ENCODE measurements around the gene LRRC74B.
"Not testable (repeated sequence)": the region's sequence is repeated elsewhere in the genome, so short reads cannot be mapped to it uniquely, and the experiment has no call there.

The LRRC74B gene

DNA sequence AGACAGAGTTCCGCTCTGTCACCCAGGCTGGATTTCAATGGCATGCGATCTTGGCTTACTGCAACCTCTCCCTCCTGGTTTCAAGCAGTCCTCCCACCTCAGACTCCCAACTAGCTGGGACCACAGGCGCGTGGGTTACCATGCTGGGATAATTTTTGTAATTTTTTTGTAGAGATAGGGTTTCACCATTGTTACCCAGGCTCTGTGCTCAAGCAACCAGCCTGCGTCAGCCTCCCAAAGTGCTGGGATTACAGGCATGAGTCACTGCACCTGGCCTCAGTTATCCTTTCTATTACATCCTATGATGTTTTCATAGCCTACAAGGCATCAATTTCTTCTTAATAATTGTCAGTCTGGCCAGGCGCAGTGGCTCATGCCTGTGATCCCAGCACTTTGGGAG lies 36.5 kb downstream of the LRRC74B start:
- H3K4me3 ChIP-seq (ENCODE audit: low read depth, low read length, poor library complexity, severe bottlenecking), result no peak overlapping the region
- no peaks in the 10 kb centered on the region for H3F3A ChIP-seq (ENCODE audit: insufficient read depth, low read length)
- no peaks in the 10 kb centered on the region for H3K36me3 ChIP-seq (ENCODE audit: insufficient read depth, low read length)
- no peak overlapping the region for H2AFZ ChIP-seq (ENCODE audit: low read length)
- TF ChIP-seq, protein P1, sequence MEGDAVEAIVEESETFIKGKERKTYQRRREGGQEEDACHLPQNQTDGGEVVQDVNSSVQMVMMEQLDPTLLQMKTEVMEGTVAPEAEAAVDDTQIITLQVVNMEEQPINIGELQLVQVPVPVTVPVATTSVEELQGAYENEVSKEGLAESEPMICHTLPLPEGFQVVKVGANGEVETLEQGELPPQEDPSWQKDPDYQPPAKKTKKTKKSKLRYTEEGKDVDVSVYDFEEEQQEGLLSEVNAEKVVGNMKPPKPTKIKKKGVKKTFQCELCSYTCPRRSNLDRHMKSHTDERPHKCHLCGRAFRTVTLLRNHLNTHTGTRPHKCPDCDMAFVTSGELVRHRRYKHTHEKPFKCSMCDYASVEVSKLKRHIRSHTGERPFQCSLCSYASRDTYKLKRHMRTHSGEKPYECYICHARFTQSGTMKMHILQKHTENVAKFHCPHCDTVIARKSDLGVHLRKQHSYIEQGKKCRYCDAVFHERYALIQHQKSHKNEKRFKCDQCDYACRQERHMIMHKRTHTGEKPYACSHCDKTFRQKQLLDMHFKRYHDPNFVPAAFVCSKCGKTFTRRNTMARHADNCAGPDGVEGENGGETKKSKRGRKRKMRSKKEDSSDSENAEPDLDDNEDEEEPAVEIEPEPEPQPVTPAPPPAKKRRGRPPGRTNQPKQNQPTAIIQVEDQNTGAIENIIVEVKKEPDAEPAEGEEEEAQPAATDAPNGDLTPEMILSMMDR (IDR thresholded peaks at IDR 0.05; ENCODE audit: low read length), result no peak
- no peak for TF ChIP-seq EZH2 (IDR thresholded peaks at IDR 0.05; ENCODE audit: borderline replicate concordance, low read length)
- no peaks in the 10 kb centered on the region for H3K9me3 ChIP-seq (ENCODE audit: low read length)
- no peak overlapping the region for H3K9ac ChIP-seq (ENCODE audit: low read length)
- H3K79me2 ChIP-seq (ENCODE audit: insufficient read depth, low read length), result no peaks in the 10 kb centered on the region
- peaks cover 4% of the 10 kb centered on the region; the same call in 1 of the 2 replicates for H3K27me3 ChIP-seq (ENCODE audit: insufficient read depth, low read length)
- H3K27ac ChIP-seq (ENCODE audit: low read depth, low read length, poor library complexity, severe bottlenecking), result no peak overlapping the region
- no peak overlapping the region for H3K4me2 ChIP-seq (ENCODE audit: low read length)
- H3K4me1 ChIP-seq (ENCODE audit: insufficient read depth, low read length, severe bottlenecking), result no peaks in the 10 kb centered on the region
- H3K9me2 ChIP-seq (ENCODE audit: low read depth, low read length), result no peaks in the 10 kb centered on the region
- H4K20me1 ChIP-seq (ENCODE audit: insufficient read depth, low read length), result no peaks in the 10 kb centered on the region

DNA sequence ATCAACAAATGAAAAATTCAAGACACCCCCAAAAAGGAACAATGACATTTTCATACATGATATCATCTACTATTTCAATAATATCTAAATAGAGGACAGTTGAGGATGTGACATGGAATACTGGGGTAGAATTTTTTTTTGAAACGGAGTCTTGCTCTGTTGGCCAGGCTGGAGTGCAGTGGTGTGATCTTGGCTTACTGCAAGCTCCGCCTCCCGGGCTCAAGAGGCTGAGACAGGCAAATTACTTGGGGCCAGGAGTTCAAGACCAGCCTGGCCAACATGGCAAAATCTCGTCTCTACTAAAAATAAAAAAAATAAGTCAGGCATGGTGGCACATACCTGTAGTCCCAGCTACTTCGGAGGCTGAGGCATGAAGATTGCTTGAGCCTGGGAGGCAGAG lies 41.4 kb downstream of the LRRC74B start:
- Histone ChIP-seq H3K36me3 (ENCODE audit: insufficient read depth, low read length) (no peaks in the 10 kb centered on the region), H3K79me2 (ENCODE audit: insufficient read depth, low read length) (no peaks in the 10 kb centered on the region), H3K4me1 (ENCODE audit: insufficient read depth, low read length, severe bottlenecking) (no peaks in the 10 kb centered on the region), H3F3A (ENCODE audit: insufficient read depth, low read length) (no peaks in the 10 kb centered on the region), H4K20me1 (ENCODE audit: insufficient read depth, low read length) (no peaks in the 10 kb centered on the region), H3K4me2 (ENCODE audit: low read length) (no peak overlapping the region), H3K9ac (ENCODE audit: low read length) (no peak overlapping the region), H3K27me3 (ENCODE audit: insufficient read depth, low read length) (peaks cover 4% of the 10 kb centered on the region; the same call in 1 of the 2 replicates), H3K27ac (ENCODE audit: low read depth, low read length, poor library complexity, severe bottlenecking) (no peak overlapping the region), H3K9me3 (ENCODE audit: low read length) (no peaks in the 10 kb centered on the region), H3K4me3 (ENCODE audit: low read depth, low read length, poor library complexity, severe bottlenecking) (no peak overlapping the region), H3K9me2 (ENCODE audit: low read depth, low read length) (no peaks in the 10 kb centered on the region), H2AFZ (ENCODE audit: low read length) (no peak overlapping the region)
- no peak for TF ChIP-seq EZH2 (IDR thresholded peaks at IDR 0.05; ENCODE audit: borderline replicate concordance, low read length)
- TF ChIP-seq, protein P1 (IDR thresholded peaks at IDR 0.05; ENCODE audit: low read length), result no peak

DNA sequence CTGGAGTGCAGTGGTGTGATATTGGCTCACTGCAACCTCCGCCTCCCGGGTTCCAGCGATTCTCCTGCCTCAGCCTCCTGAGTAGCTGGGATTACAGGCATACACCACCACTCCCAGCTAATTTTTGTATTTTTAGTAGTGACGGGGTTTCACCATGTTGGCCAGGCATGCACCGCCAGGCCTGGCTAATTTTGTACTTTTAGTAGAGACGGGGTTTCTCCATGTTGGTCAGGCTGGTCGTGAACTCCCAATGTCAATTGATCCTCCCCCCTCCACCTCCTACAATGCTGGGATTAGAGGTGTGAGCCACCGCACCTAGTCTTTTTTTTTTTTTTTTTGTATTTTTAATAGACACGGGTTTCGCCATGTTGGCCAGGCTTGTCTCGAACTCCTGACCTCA lies 42.2 kb downstream of the LRRC74B start:
- H3K27me3 ChIP-seq (ENCODE audit: insufficient read depth, low read length); H2AFZ ChIP-seq (ENCODE audit: low read length); H3K36me3 ChIP-seq (ENCODE audit: insufficient read depth, low read length); H3K79me2 ChIP-seq (ENCODE audit: insufficient read depth, low read length); H4K20me1 ChIP-seq (ENCODE audit: insufficient read depth, low read length); H3K4me1 ChIP-seq (ENCODE audit: insufficient read depth, low read length, severe bottlenecking); H3K9me2 ChIP-seq (ENCODE audit: low read depth, low read length); H3K9ac ChIP-seq (ENCODE audit: low read length); H3K4me2 ChIP-seq (ENCODE audit: low read length); H3K4me3 ChIP-seq (ENCODE audit: low read depth, low read length, poor library complexity, severe bottlenecking); H3F3A ChIP-seq (ENCODE audit: insufficient read depth, low read length); H3K9me3 ChIP-seq (ENCODE audit: low read length); H3K27ac ChIP-seq (ENCODE audit: low read depth, low read length, poor library complexity, severe bottlenecking): not testable (repeated sequence)

GRCh38 chr22:21091220-21091619 lies 45.5 kb downstream of the LRRC74B start:
- not testable (repeated sequence) for H3K4me1 ChIP-seq (ENCODE audit: insufficient read depth, low read length, severe bottlenecking); H3F3A ChIP-seq (ENCODE audit: insufficient read depth, low read length); H3K9me3 ChIP-seq (ENCODE audit: low read length); H4K20me1 ChIP-seq (ENCODE audit: insufficient read depth, low read length); H3K27me3 ChIP-seq (ENCODE audit: insufficient read depth, low read length); H3K36me3 ChIP-seq (ENCODE audit: insufficient read depth, low read length); H3K79me2 ChIP-seq (ENCODE audit: insufficient read depth, low read length); H3K4me2 ChIP-seq (ENCODE audit: low read length); H2AFZ ChIP-seq (ENCODE audit: low read length); H3K9ac ChIP-seq (ENCODE audit: low read length); H3K4me3 ChIP-seq (ENCODE audit: low read depth, low read length, poor library complexity, severe bottlenecking); H3K9me2 ChIP-seq (ENCODE audit: low read depth, low read length); H3K27ac ChIP-seq (ENCODE audit: low read depth, low read length, poor library complexity, severe bottlenecking)
